Fibroblast of skin of left quadriceps (primary cell): ENCODE measurements around the gene SEC23A.
"Not testable (repeated sequence)": the region's sequence is repeated elsewhere in the genome, so short reads cannot be mapped to it uniquely, and the experiment has no call there.

ENCODE experiments used
- DNase-seq, 2 experiments: peaks; one replicate each; pipeline ENCODE4 v3.0.0-alpha.2; 2013; ENCODE audit warnings: low read depth in 2 of 2

SEC23A gene

GRCh38 chr14:39091716-39092115 is 11.3 kb downstream of the SEC23A start:
- DNase-seq, result no peak

GRCh38 chr14:39090548-39091111 is 12.4 kb downstream of the SEC23A start:
- no peak for DNase-seq

GRCh38 chr14:39087493-39087892 is 15.5 kb downstream of the SEC23A start:
- no peak for DNase-seq

GRCh38 chr14:39085933-39086332 is 17.1 kb downstream of the SEC23A start:
- no peak for DNase-seq

- no peak for DNase-seq
These were observed 19.9 kb downstream of the SEC23A start for GRCh38 chr14:39083127-39083526.

- no peak for DNase-seq
These were observed 22.1 kb downstream of the SEC23A start for GRCh38 chr14:39080886-39081285.

- no peak for DNase-seq
These were observed 31.9 kb downstream of the SEC23A start for GRCh38 chr14:39071096-39071495.

GRCh38 chr14:39069923-39070322 is 33.1 kb downstream of the SEC23A start:
- DNase-seq, result no peak

- not testable (repeated sequence) for DNase-seq
These were observed 33.7 kb downstream of the SEC23A start for GRCh38 chr14:39069169-39069805.

GRCh38 chr14:39060818-39061437 is 42.1 kb downstream of the SEC23A start:
- no peak for DNase-seq

- no peak for DNase-seq
These were observed 47.1 kb downstream of the SEC23A start for GRCh38 chr14:39055786-39056474.

GRCh38 chr14:39052869-39053454 is 50.1 kb downstream of the SEC23A start:
- not testable (repeated sequence) for DNase-seq

GRCh38 chr14:39050389-39050788 is 52.6 kb downstream of the SEC23A start:
- no peak for DNase-seq

- DNase-seq, result not testable (repeated sequence)
These were observed 57.1 kb downstream of the SEC23A start for GRCh38 chr14:39045889-39046288.

- DNase-seq, result no peak
These were observed 59.6 kb downstream of the SEC23A start for GRCh38 chr14:39043352-39043943.

GRCh38 chr14:39040529-39040928 is 62.5 kb downstream of the SEC23A start:
- DNase-seq, result no peak

- no peak for DNase-seq
These were observed 64.5 kb downstream of the SEC23A start for GRCh38 chr14:39038542-39038941.

- no peak for DNase-seq
These were observed 66.3 kb downstream of the SEC23A start for GRCh38 chr14:39036760-39037159.

GRCh38 chr14:39035336-39035735 is 67.7 kb downstream of the SEC23A start:
- DNase-seq, result no peak

- DNase-seq, result no peak
These were observed 68.3 kb downstream of the SEC23A start for GRCh38 chr14:39034481-39035296.

- no peak for DNase-seq
These were observed 69.7 kb downstream of the SEC23A start for GRCh38 chr14:39033371-39033770.
